ENCODE data around the gene KBTBD12.

The KBTBD12 gene

GRCh38 chr3:127991681-127992080 is 76.6 kb downstream of the KBTBD12 start:
- H3K9ac ChIP-seq: no peak overlapping the region
- H3K27me3 ChIP-seq (ENCODE audit: insufficient read depth, low read depth): no peaks in the 10 kb centered on the region
- no peak overlapping the region for H3K4me2 ChIP-seq
- no peaks in the 10 kb centered on the region for H3K4me1 ChIP-seq (ENCODE audit: low read depth, poor library complexity, severe bottlenecking)
- no peak overlapping the region for H3K4me3 ChIP-seq (IDR thresholded peaks at IDR 0.05; ENCODE audit: insufficient read depth, low read depth, low read length)
- no peaks in the 10 kb centered on the region for H3K36me3 ChIP-seq (ENCODE audit: insufficient read depth)
- no peak for TF ChIP-seq CTCF (conservative IDR thresholded peaks at IDR 0.05; ENCODE audit: low read depth, low read length)
- H4K20me1 ChIP-seq (ENCODE audit: insufficient read depth): no peaks in the 10 kb centered on the region
- no peaks in the 10 kb centered on the region for H3K79me2 ChIP-seq (ENCODE audit: insufficient read depth, low read depth)
- no peak overlapping the region for H3K27ac ChIP-seq
- H2AFZ ChIP-seq (ENCODE audit: low read depth): no peak overlapping the region

GRCh38 chr3:127992127-127992526 is 77.1 kb downstream of the KBTBD12 start:
- no peak overlapping the region for H3K4me3 ChIP-seq (IDR thresholded peaks at IDR 0.05; ENCODE audit: insufficient read depth, low read depth, low read length)
- no peaks in the 10 kb centered on the region for H3K27me3 ChIP-seq (ENCODE audit: insufficient read depth, low read depth)
- H4K20me1 ChIP-seq (ENCODE audit: insufficient read depth): no peaks in the 10 kb centered on the region
- H3K36me3 ChIP-seq (ENCODE audit: insufficient read depth): no peaks in the 10 kb centered on the region
- no peak overlapping the region for H2AFZ ChIP-seq (ENCODE audit: low read depth)
- no peak for TF ChIP-seq CTCF (conservative IDR thresholded peaks at IDR 0.05; ENCODE audit: low read depth, low read length)
- H3K79me2 ChIP-seq (ENCODE audit: insufficient read depth, low read depth): no peaks in the 10 kb centered on the region
- no peaks in the 10 kb centered on the region for H3K4me1 ChIP-seq (ENCODE audit: low read depth, poor library complexity, severe bottlenecking)
- no peak overlapping the region for H3K4me2 ChIP-seq
- no peak overlapping the region for H3K9ac ChIP-seq
- H3K27ac ChIP-seq: no peak overlapping the region

GRCh38 chr3:127994011-127994410 is 79.0 kb downstream of the KBTBD12 start:
- Histone ChIP-seq H3K4me3 (IDR thresholded peaks at IDR 0.05; ENCODE audit: insufficient read depth, low read depth, low read length) (no peak overlapping the region), H3K4me2 (no peak overlapping the region), H2AFZ (ENCODE audit: low read depth) (no peak overlapping the region), H4K20me1 (ENCODE audit: insufficient read depth) (no peaks in the 10 kb centered on the region), H3K27me3 (ENCODE audit: insufficient read depth, low read depth) (no peaks in the 10 kb centered on the region), H3K79me2 (ENCODE audit: insufficient read depth, low read depth) (no peaks in the 10 kb centered on the region), H3K36me3 (ENCODE audit: insufficient read depth) (no peaks in the 10 kb centered on the region), H3K27ac (no peak overlapping the region), H3K4me1 (ENCODE audit: low read depth, poor library complexity, severe bottlenecking) (no peaks in the 10 kb centered on the region), H3K9ac (no peak overlapping the region)
- no peak for TF ChIP-seq CTCF (conservative IDR thresholded peaks at IDR 0.05; ENCODE audit: low read depth, low read length)

DNA sequence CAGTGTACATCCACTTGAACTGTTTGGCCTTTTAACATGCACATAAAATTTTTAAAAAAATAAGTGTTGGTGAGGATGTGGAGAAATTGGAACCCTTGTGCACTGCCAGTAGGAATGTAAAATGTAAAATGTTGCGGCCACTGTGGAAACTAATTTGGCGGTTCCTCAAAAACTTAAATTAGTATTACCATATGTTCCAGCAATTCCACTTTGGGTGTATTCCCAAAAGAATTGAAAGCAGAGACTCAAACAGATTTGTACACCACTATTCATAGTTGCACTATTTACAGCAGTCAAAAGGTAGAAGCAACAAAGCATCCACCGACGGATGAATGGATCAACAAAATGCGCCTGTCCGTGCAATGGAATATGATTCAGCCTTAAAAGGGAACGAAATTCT is 82.0 kb downstream of the KBTBD12 start:
- no peaks in the 10 kb centered on the region for H3K4me1 ChIP-seq (ENCODE audit: low read depth, poor library complexity, severe bottlenecking)
- H2AFZ ChIP-seq (ENCODE audit: low read depth): no peak overlapping the region
- no peak overlapping the region for H3K4me3 ChIP-seq (IDR thresholded peaks at IDR 0.05; ENCODE audit: insufficient read depth, low read depth, low read length)
- no peaks in the 10 kb centered on the region for H3K79me2 ChIP-seq (ENCODE audit: insufficient read depth, low read depth)
- H3K9ac ChIP-seq: no peak overlapping the region
- H3K27me3 ChIP-seq (ENCODE audit: insufficient read depth, low read depth): no peaks in the 10 kb centered on the region
- no peak overlapping the region for H3K4me2 ChIP-seq
- no peak for TF ChIP-seq CTCF (conservative IDR thresholded peaks at IDR 0.05; ENCODE audit: low read depth, low read length)
- no peaks in the 10 kb centered on the region for H4K20me1 ChIP-seq (ENCODE audit: insufficient read depth)
- H3K36me3 ChIP-seq (ENCODE audit: insufficient read depth): no peaks in the 10 kb centered on the region
- no peak overlapping the region for H3K27ac ChIP-seq

GRCh38 chr3:127997961-127998360 is 82.9 kb downstream of the KBTBD12 start:
- Histone ChIP-seq H3K4me1 (ENCODE audit: low read depth, poor library complexity, severe bottlenecking) (no peaks in the 10 kb centered on the region), H3K36me3 (ENCODE audit: insufficient read depth) (no peaks in the 10 kb centered on the region), H3K9ac (no peak overlapping the region), H2AFZ (ENCODE audit: low read depth) (no peak overlapping the region), H3K79me2 (ENCODE audit: insufficient read depth, low read depth) (no peaks in the 10 kb centered on the region), H3K4me3 (IDR thresholded peaks at IDR 0.05; ENCODE audit: insufficient read depth, low read depth, low read length) (no peak overlapping the region), H3K27ac (no peak overlapping the region), H4K20me1 (ENCODE audit: insufficient read depth) (no peaks in the 10 kb centered on the region), H3K27me3 (ENCODE audit: insufficient read depth, low read depth) (no peaks in the 10 kb centered on the region), H3K4me2 (no peak overlapping the region)
- no peak for TF ChIP-seq CTCF (conservative IDR thresholded peaks at IDR 0.05; ENCODE audit: low read depth, low read length)
